Suppressor macrophage treated with lipopolysaccharide for 1 hour (primary cell): ENCODE results near the gene KIF6.
"Not testable (repeated sequence)": the region's sequence is repeated elsewhere in the genome, so short reads cannot be mapped to it uniquely, and the experiment has no call there.

Experiments
- DNase-seq, 3 donors: peaks; one replicate each; pipeline ENCODE4 v3.0.0-alpha.2; 2020 to 2022

The KIF6 gene

DNA sequence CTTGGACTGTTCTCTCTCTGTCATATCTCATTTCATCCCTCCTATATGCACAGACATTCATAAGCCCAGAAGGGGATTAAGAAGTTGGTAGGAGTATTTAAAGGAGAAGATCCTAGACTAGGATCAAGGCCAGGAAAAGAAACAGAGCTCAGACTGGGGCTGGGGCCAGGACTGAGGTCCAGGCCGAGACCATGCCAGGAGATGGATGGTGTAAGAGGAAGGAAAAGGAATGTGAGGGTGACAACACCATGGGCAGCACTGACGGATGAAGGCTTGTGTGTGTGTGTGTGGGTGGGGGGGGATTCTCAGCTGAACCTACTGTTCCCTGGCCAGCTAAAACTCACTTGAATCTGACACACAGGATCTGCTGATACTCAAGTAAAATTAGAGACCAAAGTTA is 182.1 kb downstream of the KIF6 start:
- DNase-seq, result no peak

DNA sequence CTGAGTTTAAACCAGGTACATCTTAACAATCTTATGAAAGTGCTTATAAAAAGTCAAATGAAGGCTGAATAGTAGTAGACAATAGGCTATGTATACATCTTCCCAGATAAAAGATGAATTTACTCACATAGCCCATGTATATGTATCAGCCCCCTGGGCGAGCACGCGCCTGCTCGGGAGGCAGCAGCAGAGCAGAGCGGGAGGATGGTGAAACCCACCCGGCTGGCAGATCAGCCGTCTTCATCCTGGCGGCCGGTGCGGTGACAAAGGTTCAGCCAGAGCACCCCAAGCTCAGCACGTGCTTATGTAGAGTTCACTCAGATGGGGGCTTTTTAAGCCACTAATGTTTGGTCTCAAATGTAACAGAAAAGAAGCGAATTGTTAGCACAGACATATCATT is 184.8 kb downstream of the KIF6 start:
- DNase-seq, result no peak

DNA sequence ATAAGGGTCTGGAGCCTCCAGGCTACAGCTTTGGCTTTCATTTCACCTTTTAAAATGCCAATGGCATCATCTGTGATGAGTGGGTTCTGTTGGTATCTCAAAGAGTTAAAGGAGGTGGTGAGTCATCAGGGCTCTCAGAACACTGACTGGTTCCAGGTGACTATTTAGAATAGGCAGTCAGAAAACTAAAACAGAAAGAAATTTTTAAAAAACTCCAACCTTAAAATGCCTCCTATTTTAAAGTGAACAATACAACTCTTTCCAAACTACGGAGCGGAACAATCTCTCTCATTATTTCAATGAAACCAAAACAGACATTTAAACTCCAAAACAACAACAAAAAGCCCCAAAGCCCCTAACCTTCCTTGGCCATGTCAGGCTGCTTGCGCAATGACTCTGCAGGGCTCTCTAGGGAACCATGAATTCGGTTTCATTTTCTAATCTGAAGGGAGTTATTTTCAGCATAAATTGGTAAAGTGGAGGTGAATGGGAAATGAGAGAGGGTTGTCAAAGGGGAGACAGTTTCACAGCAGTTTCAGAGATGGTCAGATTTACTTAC is 194.9 kb downstream of the KIF6 start:
- DNase-seq, result peak in 2 of 3 donors; percentile 5 to 7

DNA sequence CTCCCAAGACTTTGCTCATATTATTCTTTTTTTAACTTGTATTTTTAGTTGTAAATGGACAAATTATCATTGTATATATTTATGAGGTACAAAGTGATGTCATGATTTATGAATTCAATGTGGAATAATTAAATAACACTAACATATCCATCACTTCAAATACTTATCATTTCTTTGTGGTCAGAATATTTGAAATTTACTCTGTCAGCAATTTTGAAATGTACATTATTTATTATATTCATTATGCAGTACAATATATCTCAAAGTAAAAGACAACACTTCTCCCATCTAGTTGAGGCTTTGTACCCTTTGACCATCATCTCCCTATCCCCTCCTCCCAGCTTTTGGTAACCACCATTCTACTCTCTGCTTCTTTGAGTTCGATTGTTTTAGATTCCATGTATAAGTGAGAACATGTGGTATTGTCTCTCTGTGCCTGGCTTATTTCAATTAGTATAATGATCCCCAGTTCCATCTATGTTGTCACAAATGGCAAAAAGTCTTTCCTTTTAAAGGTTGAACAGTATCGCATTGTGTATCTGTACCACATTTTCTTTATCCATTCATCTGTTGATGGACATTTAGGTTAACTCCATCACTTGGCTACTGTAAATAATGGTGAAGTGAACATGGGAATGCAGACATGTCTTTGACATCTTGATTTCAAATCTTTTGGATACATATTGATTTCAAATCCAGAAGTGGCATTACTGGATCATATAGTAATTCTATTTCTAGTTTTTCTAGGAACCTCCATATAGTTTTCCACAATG is 197.2 kb downstream of the KIF6 start:
- DNase-seq, result no peak

DNA sequence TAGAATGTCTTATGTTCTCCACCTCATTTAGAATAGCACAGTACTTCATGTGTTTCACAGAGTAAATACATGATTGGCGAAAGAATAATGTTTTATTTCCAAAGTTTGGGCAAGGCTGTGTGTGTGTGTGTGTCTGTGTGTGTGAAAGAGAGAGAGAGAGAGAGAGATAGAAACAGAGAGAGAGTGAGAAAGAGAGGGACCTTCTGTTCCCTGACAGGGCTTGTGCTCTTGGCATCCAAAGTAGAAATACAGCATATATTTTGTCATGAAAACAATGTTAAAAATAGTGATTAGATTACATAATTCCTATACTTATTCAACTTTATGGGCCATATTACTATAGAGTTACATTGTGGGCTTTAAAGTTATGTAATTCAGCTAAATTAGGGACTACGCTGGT is 201.2 kb downstream of the KIF6 start:
- DNase-seq, result no peak

GRCh38 chr6:39521958-39522357 is 203.2 kb downstream of the KIF6 start:
- DNase-seq, result no peak

DNA sequence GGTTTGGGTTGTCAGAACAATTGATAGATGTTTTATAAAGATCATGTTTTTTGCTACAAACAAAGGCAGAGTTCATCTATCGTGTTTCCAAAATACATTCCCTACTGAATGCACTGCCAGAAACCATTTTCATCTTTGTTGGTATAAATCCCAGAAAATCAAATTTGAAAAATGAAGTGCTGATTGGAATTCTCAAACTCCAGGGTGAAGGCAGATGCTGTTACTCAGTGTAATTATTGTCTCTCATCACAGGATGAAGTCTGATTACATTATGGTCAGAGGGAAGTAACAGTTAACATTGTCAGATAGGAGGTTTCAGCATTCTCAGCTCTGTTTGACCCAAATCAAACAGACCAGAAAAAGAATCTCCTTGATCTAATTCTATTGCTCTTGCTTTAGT is 204.3 kb downstream of the KIF6 start:
- DNase-seq, result no peak

DNA sequence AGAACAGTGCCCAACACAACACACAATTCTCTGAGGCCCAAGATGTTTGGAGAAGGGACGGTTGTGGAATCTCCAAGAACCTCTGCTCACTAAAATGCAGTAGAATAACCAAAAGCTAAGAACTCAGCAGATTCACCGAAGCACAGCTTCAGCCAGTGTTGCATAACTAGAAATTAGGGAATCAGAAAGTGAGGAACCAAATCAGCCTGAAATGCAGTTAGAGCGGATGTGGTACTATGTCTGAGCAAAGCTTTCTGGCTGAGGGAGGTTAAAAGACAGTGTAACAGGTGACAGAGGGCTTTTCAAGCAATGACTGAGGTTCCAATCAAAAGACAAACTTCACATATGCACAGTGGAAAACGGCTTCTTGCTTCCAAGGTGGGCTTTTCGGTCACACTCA is 204.8 kb downstream of the KIF6 start:
- no peak for DNase-seq

- no peak for DNase-seq
Observed at GRCh38 chr6:39518221-39518620, 207.0 kb downstream of the KIF6 start.

- DNase-seq, result no peak
Observed at GRCh38 chr6:39517756-39518155, 207.5 kb downstream of the KIF6 start.

GRCh38 chr6:39516471-39516870 is 208.7 kb downstream of the KIF6 start:
- DNase-seq, result no peak

DNA sequence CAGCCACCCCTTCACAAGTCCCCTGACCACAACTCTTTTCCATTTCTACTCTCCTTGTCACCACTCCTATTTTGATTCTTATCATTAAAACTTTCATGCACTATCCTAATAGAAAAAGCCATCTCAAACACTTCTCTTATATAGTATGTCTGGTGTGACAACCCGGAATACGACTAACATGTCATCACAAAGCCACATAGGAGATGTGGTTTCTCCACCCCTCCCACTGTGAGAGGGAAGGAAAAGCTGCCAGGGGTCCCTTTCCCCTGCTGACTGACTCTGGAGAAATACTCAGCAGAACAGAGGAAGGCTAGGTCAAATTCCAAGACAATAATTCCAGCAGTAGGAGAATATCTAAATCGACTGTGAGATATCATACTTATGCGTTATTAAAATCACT is 209.7 kb downstream of the KIF6 start:
- DNase-seq, result no peak

DNA sequence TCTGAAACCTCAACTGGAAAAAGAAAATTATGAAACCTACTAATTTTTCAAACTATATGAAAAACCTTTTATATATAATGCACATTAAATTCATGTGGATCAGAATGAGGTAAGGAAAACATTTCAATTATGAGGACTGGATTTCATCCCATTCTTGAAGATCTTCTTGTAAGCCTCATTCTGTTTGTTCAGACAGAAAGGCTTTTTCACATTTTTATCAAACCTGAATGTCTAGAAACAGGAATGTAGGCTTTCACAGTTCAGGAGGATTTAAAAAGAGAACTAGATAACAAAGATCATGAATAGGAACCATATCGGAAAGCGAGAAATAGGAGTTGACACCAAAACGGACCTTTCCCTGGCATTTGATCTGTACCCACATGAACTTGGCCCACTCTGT is 210.2 kb downstream of the KIF6 start:
- DNase-seq, result no peak

DNA sequence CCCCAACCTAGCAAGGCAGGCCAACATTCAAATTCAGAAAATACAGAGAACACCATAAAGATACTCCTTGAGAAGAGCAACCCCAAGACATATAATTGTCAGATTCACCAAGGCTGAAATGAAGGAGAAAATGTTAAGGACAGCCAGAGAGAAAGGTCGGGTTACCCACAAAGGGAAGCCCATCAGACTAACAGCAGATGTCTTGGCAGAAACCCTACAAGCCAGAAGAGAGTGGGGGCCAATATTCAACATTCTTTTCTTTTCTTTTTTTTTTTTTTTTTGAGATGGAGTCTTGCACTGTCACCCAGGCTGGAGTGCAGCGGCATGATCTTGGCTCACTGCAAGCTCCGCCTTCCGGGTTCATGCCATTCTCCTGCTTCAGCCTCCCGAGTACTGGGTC is 215.4 kb downstream of the KIF6 start:
- peak in 1 of 3 donors; percentile 24 for DNase-seq

DNA sequence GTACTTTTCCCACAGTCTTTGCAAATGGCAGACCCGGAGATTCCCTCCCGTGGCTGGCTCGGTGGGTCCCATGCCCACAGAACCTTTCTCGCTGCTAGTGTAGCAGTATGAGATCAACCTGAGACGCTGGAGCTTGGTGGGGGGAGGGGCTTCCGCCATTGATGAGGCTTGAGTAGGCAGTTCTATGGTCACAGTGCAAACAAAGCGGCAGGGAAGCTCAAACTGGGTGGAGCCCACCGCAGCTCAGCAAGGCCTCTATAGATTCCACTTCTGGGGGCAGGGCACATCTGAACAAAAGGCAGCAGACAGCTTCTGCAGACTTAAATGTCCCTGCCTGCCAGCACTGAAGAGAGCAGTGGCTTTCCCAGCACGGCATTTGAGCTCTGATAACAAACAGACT is 216.7 kb downstream of the KIF6 start:
- DNase-seq, result no peak

DNA sequence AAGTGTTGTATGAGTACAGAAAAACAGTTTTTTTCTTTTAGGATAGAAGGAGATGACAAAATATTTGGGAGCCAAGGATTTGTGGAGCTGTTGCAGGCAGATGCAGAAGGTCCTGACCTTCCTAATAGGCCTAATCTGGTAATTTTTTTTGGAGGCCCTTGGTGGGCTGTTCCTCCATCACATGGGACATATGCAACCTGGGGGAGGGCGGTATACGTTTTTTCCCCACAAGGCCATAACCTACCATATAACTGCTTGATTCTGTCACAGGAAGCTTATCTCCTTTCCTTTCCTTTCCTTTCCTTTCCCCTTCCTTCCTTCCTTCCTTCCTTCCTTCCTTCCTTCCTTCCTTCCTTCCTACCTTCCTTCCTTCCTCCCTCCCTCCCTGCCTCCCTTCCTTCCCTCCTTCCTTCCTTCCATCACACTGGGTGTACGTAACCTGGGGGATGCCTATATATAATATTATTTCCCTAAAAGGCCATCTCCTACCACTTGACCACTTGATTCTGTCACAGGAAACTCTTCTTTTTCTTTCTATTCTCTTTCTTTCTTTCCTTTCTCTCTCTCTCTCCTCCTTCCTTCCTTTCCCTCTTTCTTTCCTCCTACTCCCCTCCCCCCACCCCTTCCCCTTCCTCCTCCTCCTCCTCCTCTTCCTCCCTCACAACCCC is 217.7 kb downstream of the KIF6 start:
- DNase-seq, result peak in 1 of 3 donors; percentile 8

- not testable (repeated sequence) for DNase-seq
Observed at GRCh38 chr6:39502362-39502955, 222.7 kb downstream of the KIF6 start.

- no peak for DNase-seq
Observed at GRCh38 chr6:39499053-39499452, 226.2 kb downstream of the KIF6 start.

DNA sequence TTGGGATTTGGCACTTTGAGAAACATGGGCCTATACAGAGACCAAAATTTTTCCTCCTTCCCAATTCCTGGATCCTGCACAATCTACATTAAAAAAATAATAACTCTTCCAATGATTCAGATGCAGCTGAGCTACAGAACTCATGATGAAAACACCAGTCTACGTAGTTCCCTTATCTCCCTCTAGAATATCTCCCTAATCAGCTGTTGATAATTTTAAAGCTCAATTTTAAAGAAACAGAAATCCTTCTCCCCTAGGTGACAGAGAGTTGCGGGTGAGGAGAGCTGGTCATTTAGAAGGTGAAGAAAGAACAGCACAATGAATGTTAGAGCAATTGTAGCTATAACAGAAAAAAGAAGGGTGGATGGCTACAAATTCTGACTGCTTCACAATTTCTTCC is 227.1 kb downstream of the KIF6 start:
- DNase-seq, result no peak

- peak in 1 of 3 donors; percentile 1 for DNase-seq
Observed at GRCh38 chr6:39496915-39497314, 228.3 kb downstream of the KIF6 start.

GRCh38 chr6:39496456-39496855 is 228.8 kb downstream of the KIF6 start:
- DNase-seq, result no peak

- DNase-seq, result no peak
Observed at GRCh38 chr6:39495640-39496039, 229.6 kb downstream of the KIF6 start.

- DNase-seq, result no peak
Observed at GRCh38 chr6:39494998-39495397, 230.2 kb downstream of the KIF6 start.

DNA sequence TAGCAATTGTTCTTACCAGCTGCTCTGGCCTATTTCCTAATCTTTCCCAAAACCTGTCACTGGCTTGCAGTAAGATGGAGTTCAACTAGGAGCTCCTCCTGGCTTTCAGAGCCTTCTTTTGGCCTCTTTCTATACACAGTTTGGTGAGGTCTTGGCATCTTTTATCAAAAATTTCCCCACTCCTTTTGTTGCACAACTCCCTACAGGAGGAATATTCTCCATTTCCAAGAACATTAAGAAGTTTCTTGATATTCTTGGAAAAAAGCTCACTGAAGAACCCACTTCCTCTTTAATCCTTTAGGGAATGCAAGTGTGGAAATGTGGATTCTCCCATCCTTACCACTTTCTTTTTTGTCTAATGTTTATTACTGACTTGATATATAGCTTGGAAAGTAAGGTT is 231.4 kb downstream of the KIF6 start:
- no peak for DNase-seq
